SK-N-SH treated with all-trans-retinoic acid at 6 μM for 48 hours (cell line): ENCODE results near the gene AGBL1.

ENCODE experiments used
- ATAC-seq: fragments of 200-7000 bp; cut with Tn5 transposase; 3 replicates; pipeline ENCODE4 v1.9.1; 2020; ENCODE audit warnings: mild to moderate bottlenecking, moderate library complexity
- CREB5 ChIP-seq: fragments of 250-450 bp; sonication (Bioruptor Pico); IDR thresholded peaks from 2 replicates; pipeline ENCODE4 v1.5.1; 2020; ENCODE audit warnings: low read depth, mild to moderate bottlenecking, moderate library complexity
- CSRNP3 ChIP-seq: fragments of 250-450 bp; sonication (Bioruptor Pico); IDR thresholded peaks from 2 replicates; pipeline ENCODE4 v1.5.1; 2021; ENCODE audit warnings: mild to moderate bottlenecking, moderate library complexity
- ESRRG ChIP-seq: fragments of 250-450 bp; sonication (Bioruptor Pico); IDR thresholded peaks from 2 replicates; pipeline ENCODE4 v1.6.1; 2021; ENCODE audit warnings: mild to moderate bottlenecking
- GLIS3 ChIP-seq: fragments of 250-450 bp; sonication (Bioruptor Pico); IDR thresholded peaks from 2 replicates; pipeline ENCODE4 v1.5.0; 2020; ENCODE audit warnings: mild to moderate bottlenecking, moderate library complexity
- ISL1 ChIP-seq: fragments of 250-450 bp; sonication (Bioruptor Pico); IDR thresholded peaks from 2 replicates; pipeline ENCODE4 v2.1.2; 2022; ENCODE audit warnings: mild to moderate bottlenecking, moderate library complexity
- PATZ1 ChIP-seq: fragments of 250-450 bp; sonication (Bioruptor Pico); IDR thresholded peaks from 2 replicates; pipeline ENCODE4 v1.8.0; 2020; ENCODE audit warnings: mild to moderate bottlenecking, moderate library complexity, borderline replicate concordance
- POU6F1 ChIP-seq: fragments of 250-450 bp; sonication (Bioruptor Pico); IDR thresholded peaks from 2 replicates; pipeline ENCODE4 v1.8.0; 2021; ENCODE audit warnings: low read depth, mild to moderate bottlenecking, moderate library complexity, borderline replicate concordance
- RARB ChIP-seq: fragments of 250-450 bp; sonication (Bioruptor Pico); IDR thresholded peaks from 2 replicates; pipeline ENCODE4 v1.8.0; 2021; ENCODE audit warnings: mild to moderate bottlenecking, moderate library complexity
- SNAI2 ChIP-seq: fragments of 250-450 bp; sonication (Bioruptor Pico); IDR thresholded peaks from 2 replicates; pipeline ENCODE4 v1.5.0; 2020; ENCODE audit warnings: mild to moderate bottlenecking, moderate library complexity
- TCF4 ChIP-seq: fragments of 250-450 bp; sonication (Bioruptor Pico); IDR thresholded peaks from 2 replicates; pipeline ENCODE4 v1.8.0; 2021; ENCODE audit warnings: mild to moderate bottlenecking, moderate library complexity, borderline replicate concordance
- TSHZ2 ChIP-seq: fragments of 250-450 bp; sonication (Bioruptor Pico); IDR thresholded peaks from 2 replicates; pipeline ENCODE4 v1.5.0; 2020; ENCODE audit warnings: mild to moderate bottlenecking, moderate library complexity
- ZFP3 ChIP-seq: fragments of 250-450 bp; sonication (Bioruptor Pico); IDR thresholded peaks from 2 replicates; pipeline ENCODE4 v1.5.0; 2020; ENCODE audit warnings: mild to moderate bottlenecking, moderate library complexity
- ZFP30 ChIP-seq: fragments of 450-650 bp; formaldehyde crosslinking; IDR thresholded peaks from 2 replicates; pipeline ENCODE4 v1.5.0; 2022; ENCODE audit warnings: mild to moderate bottlenecking, moderate library complexity
- ZNF565 ChIP-seq: fragments of 450-650 bp; formaldehyde crosslinking; conservative IDR thresholded peaks from 2 replicates; pipeline ENCODE4 v1.5.0; 2020; ENCODE audit warnings: low read depth, mild to moderate bottlenecking, moderate library complexity
- ZNF70 ChIP-seq: fragments of 450-650 bp; formaldehyde crosslinking; IDR thresholded peaks from 2 replicates; pipeline ENCODE4 v1.5.0; 2020; ENCODE audit warnings: mild to moderate bottlenecking, moderate library complexity
- ZNF8 ChIP-seq: fragments of 450-650 bp; formaldehyde crosslinking; IDR thresholded peaks from 2 replicates; pipeline ENCODE4 v1.5.0; 2020; ENCODE audit warnings: mild to moderate bottlenecking, moderate library complexity

Gene AGBL1

GRCh38 chr15:86568378-86568777, 488.7 kb downstream of the AGBL1 start (continued):
- TF ChIP-seq POU6F1 (CRISPR knock-in tag) (no peak), ZNF8 (CRISPR knock-in tag) (no peak), ZFP30 (CRISPR knock-in tag) (no peak)

GRCh38 chr15:86570738-86571137, 491.1 kb downstream of the AGBL1 start:
- no peak for ATAC-seq
- TF ChIP-seq ZNF565 (CRISPR knock-in tag): no peak
- no peak for TF ChIP-seq ZFP3 (CRISPR knock-in tag)
- no peak for TF ChIP-seq ZNF8 (CRISPR knock-in tag)
- no peak for TF ChIP-seq ESRRG (CRISPR knock-in tag)
- no peak for TF ChIP-seq GLIS3 (CRISPR knock-in tag)
- TF ChIP-seq ZNF70 (CRISPR knock-in tag): no peak
- no peak for TF ChIP-seq SNAI2 (CRISPR knock-in tag)
- no peak for TF ChIP-seq TSHZ2 (CRISPR knock-in tag)
- TF ChIP-seq CSRNP3: no peak
- no peak for TF ChIP-seq ISL1 (CRISPR knock-in tag)
- TF ChIP-seq CREB5 (CRISPR knock-in tag): no peak

- TF ChIP-seq ESRRG (CRISPR knock-in tag) (no peak), CREB5 (CRISPR knock-in tag) (no peak), CSRNP3 (no peak), TCF4 (CRISPR knock-in tag) (peak; percentile 24; the same call in 1 of the 2 replicates), POU6F1 (CRISPR knock-in tag) (no peak), PATZ1 (no peak), RARB (CRISPR knock-in tag) (no peak)
- TF ChIP-seq, all 23 proteins: peak for 1
- peak; percentile 52 for ATAC-seq
Observed at GRCh38 chr15:86571873-86572272, 492.2 kb downstream of the AGBL1 start.
